NCI-H526 treated with DMSO at 0.1 percent for 48 hours (cell line): ENCODE results near the gene BOLA2B.
"Not testable (repeated sequence)": the region's sequence is repeated elsewhere in the genome, so short reads cannot be mapped to it uniquely, and the experiment has no call there.

Source experiments
- DNase-seq: peaks from one replicate; lab custom pipeline; 2025; lab: John Stamatoyannopoulos, UW

BOLA2B gene

DNA sequence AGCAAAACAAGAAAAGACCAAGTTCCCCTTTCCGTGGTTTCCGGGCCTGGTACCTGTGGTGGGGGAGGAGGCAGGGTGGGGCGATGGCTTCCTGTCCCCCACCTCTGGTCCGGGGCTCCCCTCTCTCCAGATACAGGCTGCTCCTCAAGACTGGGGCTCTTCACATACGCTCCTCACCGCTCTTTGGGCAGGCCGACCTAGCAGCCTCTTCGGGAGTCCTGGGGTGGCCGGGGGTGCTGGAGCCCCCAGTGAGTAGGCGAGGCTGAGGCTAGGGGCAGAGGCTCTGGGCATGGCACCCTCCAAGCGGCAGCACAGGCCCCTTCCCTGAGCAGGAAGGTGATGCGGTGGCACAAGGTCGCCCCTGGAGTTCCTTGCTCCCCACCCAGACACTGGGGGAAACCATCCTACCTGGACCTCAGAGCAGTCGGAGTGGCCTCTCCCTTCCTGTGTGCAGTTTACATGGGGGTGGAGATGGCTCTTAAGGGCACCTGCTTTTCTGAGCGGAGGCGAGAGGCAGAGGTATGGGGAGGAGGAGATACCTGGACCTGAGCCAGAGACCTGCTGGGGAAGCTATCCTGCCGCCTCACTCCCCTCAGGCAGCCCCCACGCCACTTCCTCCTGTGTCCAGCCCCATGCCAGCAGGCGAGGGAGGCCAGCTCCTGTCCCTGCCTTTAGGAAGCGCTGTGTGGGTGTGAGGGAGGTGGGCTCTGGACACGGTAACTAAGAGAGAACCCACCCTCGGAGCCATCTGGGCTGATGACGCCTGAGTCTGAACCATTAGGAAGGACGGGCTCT, 9.2 kb downstream of the BOLA2B start:
- DNase-seq: no peak

DNA sequence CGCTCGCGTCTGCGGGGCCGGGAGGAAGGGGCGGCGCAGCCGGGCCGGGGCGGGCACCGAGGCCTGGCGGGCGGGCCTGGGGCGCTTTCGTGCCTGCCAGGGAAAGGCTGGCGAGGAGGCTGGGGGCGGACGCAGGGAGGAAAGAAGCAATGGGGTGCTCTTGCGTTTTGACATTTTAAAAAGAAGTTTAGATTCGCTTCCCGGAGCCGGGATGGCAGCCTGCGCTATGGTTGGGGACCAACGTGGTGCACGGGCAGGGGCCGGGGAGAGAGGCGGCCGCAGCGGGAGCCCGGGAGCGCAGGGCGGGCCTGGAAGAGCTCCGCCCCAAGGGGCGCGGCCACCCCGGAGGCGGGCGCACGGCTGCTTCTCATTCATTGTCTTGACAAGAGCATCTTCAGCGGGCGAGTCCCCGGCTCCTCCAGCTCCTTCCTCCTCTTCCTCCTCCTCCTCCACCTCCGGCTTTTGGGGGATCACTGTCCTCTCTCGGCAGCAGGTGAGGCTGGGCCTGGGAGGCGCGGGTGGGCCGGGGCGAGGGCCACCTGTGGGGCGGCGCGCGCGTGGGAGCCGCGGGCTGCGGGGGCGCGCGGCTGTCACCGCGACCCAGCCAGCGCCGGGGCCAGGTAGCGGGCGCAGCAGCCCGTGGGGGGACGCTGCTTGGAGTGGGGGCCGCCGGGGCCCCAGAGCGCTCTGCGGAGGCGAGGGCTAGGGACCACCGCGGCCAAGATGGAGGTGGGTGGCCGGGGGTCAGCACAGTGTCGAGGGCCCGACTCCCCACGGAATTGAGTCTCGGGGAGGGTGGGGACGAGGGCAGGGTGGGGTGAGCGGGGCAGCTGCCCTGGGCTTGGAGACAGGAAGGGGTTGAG, 10.0 kb downstream of the BOLA2B start, which contains the start of gene CORO1A:
Gene CORO1A, plus strand, starts transcription at position 370 of the 863 bp plus-strand sequence. CDS start 1,608 bp downstream, outside the sequence.
- peak; percentile 42 for DNase-seq

DNA sequence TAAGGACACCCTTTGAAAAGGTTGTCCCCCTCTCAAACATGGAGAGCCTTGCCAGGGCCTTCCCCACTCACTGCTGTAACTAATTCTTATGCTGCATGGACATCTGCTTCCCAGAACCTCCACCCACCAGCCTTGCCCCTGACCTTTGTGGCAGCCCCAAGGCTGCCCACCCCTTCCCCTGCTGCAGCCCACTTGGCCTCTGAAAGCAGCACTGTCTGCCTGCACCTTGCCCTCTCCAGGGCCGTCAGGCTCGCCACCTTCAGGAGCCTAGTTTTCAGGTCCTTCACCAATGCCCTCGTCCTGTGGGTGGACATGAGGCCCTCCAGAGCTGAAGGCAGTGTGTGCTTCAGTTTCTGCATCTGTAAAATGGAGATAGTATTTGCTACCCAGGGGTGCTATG, 12.7 kb downstream of the BOLA2B start:
- no peak for DNase-seq

DNA sequence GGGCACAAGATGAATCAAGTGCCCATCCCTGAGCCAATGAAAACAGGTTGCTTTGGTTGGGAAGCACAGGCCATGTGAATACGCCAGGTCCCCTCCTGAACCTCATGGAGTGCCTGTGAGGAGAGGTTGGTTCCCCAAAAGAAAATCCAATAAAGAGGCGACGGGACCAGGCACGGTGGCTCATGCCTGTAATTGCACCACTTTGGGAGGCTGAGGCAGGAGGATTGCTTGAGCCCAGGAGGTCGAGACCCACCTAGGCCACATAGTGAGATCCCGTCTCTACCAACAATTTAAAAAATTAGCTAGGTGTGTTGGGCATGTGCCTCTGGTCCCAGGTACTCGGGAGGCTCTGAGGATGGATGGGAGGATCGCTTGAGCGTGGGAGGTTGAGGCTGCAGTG, 13.5 kb downstream of the BOLA2B start:
- no peak for DNase-seq

DNA sequence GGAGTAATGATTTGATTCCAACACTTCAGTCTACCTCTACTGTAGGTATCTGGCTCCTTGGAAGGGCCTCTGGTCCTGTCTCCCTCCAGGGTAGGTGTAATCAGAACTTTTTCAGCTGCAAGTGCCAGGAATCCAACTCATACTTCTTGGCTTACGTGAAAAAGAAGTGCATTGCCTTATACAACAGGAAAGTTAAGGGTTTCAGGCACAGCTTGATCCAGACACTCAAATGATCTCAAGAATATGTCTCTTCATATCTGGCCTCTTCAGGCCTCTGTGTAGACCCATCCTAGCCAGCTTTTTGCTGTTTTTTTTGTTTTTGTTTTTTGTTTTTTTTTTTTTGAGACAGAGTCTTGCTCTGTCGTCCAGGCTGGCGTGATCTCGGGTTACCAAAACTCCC, 14.3 kb downstream of the BOLA2B start:
- no peak for DNase-seq

DNA sequence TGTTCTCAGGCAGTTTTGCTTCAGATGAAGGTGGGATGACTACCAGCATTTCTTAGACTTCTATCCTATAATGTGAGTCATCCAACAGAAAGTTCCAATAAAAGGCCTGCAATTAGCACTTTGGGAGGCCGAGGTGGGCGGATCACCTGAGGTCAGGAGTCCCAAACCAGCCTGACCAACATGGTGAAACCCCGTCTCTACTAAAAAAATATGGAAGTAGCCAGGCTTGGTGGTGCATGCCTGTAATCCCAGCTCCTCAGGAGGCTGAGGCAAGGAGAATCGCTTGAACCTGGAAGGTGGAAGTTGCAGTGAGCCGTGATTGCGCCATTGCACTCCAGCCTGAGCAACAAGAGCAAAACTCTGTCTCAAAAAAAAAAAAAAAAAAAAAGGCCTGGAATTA, 16.6 kb downstream of the BOLA2B start:
- DNase-seq: not testable (repeated sequence)

DNA sequence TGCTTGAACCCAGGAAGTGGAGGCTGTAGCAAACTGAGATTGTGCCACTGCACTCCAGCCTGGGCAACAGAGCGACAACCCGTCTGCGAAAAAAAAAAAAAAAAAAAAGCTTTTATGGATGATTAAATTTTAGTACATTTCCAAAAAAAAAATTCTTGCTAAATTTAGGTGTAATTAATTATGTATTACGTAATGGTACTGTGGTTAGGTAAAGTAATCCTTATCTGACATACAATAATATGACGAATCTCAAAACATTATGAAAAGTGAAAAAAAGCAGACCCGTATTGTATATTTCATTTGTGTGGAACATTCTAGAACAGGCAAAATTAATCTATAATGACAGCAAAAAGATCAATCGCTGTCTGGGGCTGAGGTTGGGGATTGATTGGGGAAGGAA, 20.4 kb downstream of the BOLA2B start:
- DNase-seq: no peak

DNA sequence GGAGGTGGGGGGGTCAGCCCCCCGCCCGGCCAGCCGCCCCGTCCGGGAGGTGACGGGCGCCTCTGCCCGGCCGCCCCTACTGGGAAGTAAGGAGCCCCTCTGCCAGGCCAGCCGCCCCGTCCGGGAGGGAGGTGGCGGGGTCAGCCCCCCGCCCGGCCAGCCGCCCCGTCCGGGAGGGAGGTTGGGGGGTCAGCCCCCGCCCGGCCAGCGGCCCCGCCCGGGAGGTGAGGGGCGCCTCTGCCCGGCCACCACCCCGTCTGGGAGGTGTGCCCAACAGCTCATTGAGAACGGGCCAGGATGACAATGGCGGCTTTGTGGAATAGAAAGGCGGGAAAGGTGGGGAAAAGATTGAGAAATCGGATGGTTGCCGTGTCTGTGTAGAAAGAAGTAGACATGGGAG, 23.3 kb downstream of the BOLA2B start:
- DNase-seq: not testable (repeated sequence)

DNA sequence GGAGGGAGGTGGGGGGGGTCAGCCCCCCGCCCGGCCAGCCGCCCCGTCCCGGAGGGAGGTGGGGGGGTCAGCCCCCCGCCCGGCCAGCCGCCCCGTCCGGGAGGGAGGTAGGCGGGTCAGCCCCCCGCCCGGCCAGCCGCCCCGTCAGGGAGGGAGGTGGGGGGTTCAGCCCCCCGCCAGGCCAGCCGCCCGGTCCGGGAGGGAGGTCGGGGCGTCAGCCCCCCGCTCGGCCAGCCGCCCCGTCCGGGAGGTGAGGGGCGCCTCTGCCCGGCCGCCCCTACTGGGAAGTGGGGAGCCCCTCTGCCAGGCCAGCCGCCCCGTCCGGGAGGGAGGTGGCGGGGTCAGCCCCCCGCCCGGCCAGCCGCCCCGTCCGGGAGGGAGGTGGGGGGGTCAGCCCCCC, 24.1 kb downstream of the BOLA2B start:
- not testable (repeated sequence) for DNase-seq

DNA sequence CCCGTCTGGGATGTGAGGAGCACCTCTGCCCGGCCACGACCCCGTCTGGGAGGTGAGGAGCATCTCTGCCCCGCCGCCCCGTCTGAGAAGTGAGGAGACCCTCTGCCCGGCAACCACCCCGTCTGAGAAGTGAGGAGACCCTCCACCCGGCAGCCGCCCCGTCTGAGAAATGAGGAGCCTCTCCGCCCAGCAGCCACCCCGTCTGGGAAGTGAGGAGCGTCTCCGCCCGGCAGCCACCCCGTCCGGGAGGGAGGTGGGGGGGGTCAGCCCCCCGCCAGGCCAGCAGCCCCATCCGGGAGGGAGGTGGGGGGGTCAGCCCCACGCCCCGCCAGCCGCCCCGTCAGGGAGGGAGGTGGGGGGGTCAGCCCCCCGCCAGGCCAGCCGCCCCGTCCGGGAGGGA, 24.7 kb downstream of the BOLA2B start:
- DNase-seq: not testable (repeated sequence)

DNA sequence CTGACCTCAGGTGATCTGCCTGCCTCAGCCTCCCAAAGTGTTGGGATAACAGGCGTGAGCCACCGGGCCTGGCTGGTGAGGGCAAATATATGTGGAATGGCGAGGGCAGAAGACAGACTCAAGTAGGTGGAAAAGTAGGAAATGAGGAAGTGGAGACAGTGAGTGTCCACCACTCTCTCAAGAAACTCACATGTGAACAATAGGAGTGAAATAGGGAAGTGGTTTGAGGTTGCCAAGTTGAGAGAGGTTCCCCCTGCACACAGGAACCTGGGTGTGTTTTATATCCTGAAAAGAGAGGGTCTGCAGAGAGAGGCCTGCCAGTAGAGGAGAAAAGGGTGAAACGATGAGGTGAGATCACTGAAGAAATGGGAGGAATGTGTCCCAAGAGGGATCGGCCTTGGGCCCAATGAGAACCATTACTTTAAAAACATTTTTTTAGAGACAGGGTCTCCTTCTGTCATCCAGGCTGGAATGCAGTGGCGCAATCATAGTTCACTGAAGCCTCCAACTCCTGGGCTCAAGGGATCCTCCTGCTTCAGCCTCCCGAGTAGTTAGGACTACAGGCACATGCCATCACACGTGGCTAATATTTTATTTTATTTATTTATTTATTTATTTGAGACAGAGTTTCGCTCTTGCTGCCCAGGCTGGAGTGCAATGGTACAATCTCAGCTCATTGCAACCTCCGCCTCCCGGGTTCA, 27.1 kb downstream of the BOLA2B start:
- DNase-seq: no peak

DNA sequence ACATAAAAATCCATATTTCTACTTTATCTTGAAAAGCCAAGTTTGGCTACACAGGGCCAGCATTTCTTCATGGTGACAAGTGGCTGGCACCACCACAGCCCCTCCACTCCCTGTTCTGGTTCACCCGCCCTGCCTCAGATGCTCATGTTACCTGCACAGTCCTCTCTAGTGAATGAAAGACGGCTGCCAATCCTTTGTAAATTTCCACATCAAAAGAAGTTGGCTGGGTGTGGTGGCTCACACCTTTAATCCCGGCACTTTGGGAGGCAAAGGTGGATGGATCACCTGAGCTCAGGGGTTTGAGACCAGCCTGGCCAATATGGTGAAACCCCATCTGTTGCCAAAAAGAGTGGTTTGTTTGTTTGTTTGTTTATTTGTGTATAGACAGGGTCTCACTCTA, 29.9 kb downstream of the BOLA2B start:
- no peak for DNase-seq

DNA sequence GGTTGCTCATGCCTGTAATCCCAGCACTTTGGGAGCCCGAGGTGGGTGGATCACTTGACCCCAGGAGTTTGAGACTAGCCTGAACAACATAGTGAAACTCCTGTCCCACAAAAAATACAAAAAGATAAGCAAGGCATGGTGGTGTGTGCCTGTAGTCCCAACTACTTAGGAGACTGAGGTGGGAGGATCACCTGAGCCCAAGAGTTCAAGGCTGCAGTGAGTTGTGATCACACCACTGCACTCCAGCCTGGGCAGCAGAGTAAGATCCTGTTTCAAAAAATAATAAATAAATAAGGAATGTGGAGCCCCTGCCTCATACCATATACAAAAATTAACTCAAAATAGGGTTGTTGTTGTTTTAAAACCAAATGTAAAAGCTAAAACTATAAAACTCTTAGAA, 36.3 kb downstream of the BOLA2B start:
- no peak for DNase-seq

DNA sequence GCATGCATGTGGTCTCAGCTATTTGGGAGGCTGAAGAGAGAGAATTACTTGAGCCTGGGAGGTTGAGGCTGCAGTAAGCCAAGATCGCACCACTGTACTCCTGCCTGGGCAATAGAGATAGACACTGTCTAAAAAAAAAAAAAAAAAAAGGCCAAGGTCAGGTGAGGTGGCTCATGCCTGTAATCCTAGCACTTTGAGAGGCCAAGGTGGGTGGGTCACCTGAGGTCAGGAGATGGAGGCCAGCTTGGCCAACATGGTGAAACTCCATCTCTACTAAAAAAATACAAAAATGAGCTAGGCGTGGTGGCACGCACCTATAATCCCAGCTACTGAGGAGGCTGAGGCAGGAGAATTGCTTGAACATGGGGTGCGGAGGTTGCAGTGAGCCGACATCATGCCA, 38.3 kb downstream of the BOLA2B start:
- DNase-seq: no peak

DNA sequence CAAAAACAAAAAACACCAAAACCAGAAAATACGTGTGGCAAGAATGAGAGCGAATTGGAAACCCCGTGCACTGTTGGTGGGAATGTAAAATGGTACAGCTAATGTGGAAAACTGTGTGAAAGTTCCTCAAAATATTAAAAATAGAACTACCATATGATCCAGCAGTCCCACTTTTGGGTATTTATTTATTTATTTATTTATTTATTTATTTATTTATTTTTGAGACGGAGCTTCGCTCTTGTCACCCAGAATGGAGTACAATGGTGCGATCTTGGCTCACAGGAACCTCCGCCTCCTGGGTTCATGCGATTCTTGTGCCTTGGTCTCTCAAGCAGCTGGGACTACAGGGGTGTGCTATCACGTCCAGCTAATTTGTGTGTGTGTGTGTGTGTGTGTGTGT, 40.9 kb downstream of the BOLA2B start:
- no peak for DNase-seq

DNA sequence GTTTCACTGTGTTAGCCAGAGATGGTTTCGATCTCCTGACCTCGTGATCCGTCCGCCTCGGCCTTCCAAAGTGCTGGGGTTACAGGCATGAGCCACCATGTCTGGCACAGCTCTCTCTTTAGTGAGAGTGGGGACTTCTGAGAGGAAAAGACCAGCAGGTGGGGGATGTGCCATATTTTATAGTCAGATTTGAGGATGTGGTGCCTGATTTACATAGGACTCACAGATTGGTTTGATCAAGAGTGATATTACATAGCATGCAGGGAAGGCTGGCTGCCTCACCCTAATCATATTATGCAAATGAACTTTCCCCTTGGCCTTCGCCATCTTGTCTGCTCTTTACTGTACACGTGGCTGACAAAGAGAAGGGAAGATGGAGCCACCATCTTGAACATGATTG, 42.4 kb downstream of the BOLA2B start:
- peak; percentile 5 for DNase-seq

DNA sequence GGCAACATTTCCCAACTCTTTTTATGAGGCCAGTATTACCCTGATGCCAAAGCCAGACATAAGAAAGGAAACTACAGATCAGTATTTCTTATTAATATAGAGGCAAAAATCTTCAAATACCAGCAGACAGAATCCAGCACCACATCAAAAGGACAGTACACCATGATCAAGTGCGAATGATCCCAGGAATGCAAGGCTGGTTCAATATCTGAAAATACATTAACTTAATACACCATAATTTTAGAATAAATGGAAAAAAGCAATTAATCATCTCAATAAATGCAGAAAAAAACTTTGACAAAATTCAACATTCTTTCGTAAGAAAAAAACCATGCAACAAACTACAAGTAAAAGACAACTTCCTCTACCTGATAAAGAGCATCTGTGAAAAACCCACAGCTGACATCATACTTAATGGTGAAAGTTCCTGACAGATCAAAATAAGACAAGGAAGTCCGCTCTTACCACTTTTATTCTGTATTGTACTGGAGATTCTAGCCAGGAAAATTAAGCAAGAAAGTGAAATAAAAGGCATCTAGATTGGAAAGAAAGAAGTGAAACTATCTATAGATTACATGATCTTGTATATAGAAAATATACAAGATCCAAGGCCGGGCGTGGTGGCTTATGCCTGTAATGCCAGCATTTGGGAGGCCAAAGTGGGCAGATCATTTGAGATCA, 44.1 kb downstream of the BOLA2B start:
- no peak for DNase-seq

DNA sequence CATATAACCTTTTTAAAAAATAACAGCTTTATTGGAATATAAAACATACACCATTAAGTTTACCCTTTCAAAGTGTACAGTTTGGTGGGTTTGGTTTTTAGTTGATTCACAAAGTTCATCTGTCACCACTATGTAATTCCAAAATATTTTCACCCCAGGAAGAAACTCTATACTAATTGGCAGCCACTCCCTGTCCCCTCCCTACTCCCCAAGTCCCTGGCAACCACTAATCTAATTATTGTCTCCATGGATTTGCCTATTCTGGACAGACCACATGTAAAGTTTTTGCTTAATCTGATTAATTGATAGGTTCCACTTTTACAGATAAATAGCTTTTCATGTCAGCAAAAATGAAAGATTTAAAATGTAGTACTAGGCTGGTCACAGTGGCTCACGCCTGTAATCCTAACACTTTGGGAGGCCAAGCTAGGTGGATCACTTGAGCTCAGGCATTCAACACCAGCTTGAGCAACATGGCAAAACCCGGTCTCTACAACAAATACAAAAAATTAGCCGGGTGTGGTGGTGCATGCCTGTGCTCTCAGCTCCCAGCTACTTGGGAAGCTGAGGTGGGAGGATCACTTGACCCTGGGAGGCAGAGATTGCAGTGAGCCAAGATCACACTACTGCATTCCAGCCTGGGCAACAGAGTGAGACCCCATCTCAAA, 45.5 kb downstream of the BOLA2B start:
- no peak for DNase-seq

DNA sequence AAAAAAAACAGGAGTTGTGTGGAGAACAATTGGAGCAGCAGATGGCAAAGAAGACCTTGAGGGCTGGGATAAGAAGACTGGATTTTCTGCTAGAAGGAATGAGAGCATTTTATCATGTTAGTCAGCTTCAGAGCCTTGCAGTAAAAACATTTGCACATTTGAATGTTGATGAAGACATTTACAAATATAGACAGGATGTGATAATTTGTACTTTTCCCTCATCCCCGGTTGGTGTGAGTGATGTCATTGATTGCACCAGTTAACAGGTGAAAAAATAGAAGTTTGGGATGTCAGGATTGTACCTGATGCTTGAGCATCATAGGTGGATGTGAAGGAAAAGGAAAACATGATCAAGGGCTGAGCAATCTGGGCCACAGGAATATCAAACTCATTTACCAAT, 47.8 kb downstream of the BOLA2B start:
- DNase-seq: no peak

DNA sequence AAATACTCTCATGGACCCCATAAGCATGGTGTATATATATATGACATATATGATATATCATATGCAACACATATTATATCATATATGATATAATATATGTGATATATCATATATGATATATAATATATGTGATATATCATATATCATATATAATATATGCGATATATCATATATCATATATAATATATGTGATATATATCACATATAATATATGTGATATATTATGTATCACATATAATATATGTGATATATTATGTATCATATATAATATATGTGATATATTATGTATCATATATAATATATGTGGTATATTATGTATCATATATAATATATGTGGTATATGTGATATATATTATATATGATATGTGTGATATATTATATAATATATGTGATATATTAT, 48.5 kb downstream of the BOLA2B start:
- no peak for DNase-seq

DNA sequence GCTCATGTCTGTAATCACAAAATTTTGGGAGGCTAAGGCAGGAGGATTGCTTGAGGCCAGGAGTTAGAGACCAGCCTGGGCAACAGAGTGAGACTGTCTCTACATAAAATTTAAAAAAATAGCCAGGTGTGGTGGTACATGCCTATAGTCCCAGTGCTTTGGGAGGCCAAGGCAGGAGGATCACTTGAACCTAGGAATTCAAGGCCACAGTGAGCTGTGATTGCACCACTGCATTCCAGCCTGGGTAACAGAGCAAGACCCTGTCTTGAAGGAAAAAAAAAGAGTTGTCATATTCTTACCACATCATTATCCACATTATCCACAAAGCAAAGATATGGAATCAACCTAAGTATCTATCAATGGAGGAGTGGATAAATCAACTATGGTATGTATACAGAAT, 49.4 kb downstream of the BOLA2B start:
- no peak for DNase-seq

DNA sequence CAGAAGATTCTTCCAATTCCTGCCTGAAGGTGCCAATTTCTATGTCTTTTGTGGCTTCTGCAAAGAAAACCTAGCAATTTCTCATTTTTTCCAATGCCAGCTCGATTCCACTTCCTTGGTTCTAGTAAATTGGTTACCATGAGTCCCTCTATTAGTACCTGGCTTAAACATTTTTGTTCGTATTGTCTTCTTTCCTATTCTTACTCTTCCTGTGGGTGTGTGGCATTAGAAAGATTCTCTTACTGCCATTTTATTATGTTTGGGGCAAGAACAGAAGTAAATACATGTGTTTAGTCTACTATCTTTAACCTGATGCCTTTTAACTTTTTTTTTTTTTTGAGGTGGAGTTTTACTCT, 50.1 kb downstream of the BOLA2B start:
- DNase-seq: no peak
